GM10847 (cell line): ENCODE results near the gene PPP1R12B.

Experiments
- POLR2A ChIP-seq: IDR thresholded peaks from 2 replicates; pipeline ENCODE4 v1.6.1; 2011; ENCODE audit not compliant: insufficient read length; ENCODE audit errors: extremely low read depth

The PPP1R12B gene

DNA sequence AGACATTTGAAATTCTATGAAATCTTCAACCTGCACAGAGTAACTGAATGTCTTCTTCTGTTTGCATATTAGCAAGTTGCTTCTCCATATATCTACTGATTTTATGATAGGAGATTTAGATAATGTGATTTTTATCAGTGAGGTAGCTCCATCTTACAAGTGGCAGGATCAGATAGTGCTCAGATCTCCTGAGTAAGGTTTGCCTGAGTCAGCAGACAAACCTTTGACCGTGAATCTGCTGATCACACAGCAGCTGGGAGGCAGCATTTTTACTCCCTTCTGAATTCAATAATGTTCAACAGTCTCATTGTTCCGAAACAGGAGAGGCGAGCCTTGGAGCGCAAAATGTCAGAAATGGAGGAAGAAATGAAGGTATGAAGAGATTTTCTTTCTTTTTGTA lies 220.3 kb downstream of the PPP1R12B start:
- no peak for TF ChIP-seq POLR2A

DNA sequence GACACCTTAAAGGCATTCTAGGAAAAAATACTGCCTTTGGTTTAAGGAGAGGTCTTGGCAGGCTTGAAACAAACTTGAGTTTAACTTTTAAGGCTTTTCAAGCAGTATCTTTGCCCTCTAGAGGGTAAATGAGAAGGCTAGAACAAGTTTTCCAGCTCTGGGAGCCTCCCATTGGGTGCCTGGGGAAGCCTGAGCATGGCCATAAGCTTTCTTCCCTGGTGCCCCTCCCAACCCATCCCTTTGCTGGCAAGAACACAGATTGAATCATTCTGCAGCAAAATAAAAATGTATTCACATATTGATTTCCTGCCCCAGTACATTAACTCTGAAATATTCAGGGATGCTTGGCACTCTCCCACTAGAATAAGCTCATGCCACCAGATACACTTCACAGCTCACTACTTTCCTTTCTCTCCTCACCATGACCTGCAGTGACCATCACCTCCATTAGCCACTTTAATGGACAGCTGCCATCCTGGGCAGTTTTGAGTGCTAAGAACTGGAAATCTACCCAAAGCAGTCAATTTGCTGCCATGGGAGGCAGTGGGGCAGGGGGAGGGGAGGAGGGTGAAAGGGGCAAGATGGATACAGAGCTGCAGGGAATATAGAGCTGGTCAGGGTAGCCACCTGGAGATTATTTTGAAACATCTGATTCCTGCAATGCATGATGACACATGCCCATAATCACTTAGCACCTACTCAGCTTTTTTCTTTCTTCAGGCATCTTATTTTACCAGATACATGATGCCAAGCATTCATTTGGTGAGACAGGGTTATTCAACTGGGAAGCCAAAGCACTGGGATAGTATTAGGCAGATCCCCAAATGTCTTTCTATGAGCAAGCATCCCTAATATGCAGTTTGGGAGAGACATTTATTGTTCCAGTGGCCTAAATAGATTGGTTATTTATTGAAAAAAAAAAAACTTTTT lies 221.2 kb downstream of the PPP1R12B start:
- TF ChIP-seq POLR2A, result no peak

GRCh38 chr1:202571719-202572339 lies 223.3 kb downstream of the PPP1R12B start:
- TF ChIP-seq POLR2A, result no peak

DNA sequence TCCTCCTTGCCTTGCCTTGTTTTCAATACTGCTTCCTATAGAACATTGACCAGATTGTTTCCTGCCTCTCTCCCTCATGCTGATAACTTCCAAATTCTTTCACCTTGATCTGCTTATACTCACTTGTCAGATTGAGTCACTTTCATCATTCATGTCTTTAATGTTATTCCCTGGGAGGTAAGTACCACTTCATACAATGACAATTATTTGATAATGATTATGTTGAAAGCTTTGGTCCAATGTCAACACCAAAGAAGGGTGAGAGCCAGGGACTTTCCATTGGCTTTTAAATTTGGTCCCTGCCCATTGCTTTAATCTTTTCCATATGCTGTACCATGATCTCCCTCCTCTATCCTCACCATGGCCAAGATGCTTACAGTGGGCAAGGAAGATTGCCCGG lies 224.4 kb downstream of the PPP1R12B start:
- TF ChIP-seq POLR2A, result no peak

GRCh38 chr1:202575918-202576653 lies 227.6 kb downstream of the PPP1R12B start:
- no peak for TF ChIP-seq POLR2A

- no peak for TF ChIP-seq POLR2A
Measured at GRCh38 chr1:202576816-202577215, 228.3 kb downstream of the PPP1R12B start.

DNA sequence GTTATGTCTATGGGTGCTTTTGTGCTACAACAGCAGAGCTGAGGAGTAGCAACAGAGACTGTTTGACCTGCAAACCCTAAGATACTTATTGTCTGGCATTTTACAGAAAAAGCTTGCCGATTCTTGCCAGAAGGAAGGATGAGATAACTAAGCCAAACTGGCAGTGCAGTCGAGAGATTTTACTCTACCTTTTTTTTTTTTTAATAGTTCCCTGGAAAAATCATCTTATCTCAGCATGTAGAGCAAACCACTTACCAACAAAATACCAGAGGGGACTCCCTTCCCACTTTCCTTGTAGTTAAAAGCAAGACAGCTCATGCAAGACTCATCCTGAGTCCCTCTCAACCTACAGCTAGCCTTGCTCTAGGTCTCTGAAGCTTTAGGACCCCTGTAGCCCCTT lies 228.9 kb downstream of the PPP1R12B start:
- no peak for TF ChIP-seq POLR2A

- no peak for TF ChIP-seq POLR2A
Measured at GRCh38 chr1:202578001-202578504, 229.6 kb downstream of the PPP1R12B start.

GRCh38 chr1:202578565-202578964 lies 230.1 kb downstream of the PPP1R12B start:
- no peak for TF ChIP-seq POLR2A

GRCh38 chr1:202579806-202580205 lies 231.3 kb downstream of the PPP1R12B start:
- no peak for TF ChIP-seq POLR2A

DNA sequence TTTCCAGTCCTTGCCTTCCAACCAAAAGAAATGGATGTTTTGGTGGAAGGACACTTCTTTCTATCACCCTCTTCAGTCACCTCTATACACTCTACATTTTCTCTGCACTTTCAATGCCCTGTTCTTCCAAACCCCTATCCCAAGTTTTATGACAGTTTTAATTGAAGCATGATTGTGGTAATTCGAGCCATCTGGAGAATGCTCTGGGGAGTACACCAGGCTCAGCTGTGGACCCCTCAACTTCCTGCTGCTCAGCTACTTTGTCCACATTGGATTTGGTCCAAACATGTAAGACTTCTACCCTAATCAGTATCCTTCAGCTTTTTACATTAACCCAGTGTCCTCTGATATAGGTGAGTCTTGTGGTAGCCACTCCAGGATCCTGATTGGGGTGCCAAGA lies 232.1 kb downstream of the PPP1R12B start:
- TF ChIP-seq POLR2A, result no peak

GRCh38 chr1:202584707-202585589 lies 236.4 kb downstream of the PPP1R12B start:
- no peak for TF ChIP-seq POLR2A

- TF ChIP-seq POLR2A, result no peak
Measured at GRCh38 chr1:202585590-202585933, 237.1 kb downstream of the PPP1R12B start.

- no peak for TF ChIP-seq POLR2A
Measured at GRCh38 chr1:202586018-202586821, 237.7 kb downstream of the PPP1R12B start.
